AG09309 (cell line): ENCODE results near the gene SLC41A3.
A peak's percentile ranks its signal among the peaks of the same experiment; 100 is the strongest.

Experiments
- DNase-seq: peaks from one replicate; pipeline ENCODE4 v3.0.0-alpha.2; 2010; ENCODE audit warnings: low read depth
- H3K4me3 ChIP-seq: 2 replicates; pipeline ENCODE4 v1.5.1; 2011; ENCODE audit warnings: mild to moderate bottlenecking, low read depth, low read length, moderate library complexity; ENCODE audit not compliant: control insufficient read depth
- CTCF ChIP-seq: IDR thresholded peaks from 2 replicates; pipeline ENCODE4 v1.5.1; 2011; ENCODE audit warnings: mild to moderate bottlenecking, low read depth, low read length, inconsistent platforms; ENCODE audit not compliant: insufficient read depth, control insufficient read depth; ENCODE audit errors: missing control alignments

SLC41A3 gene

DNA sequence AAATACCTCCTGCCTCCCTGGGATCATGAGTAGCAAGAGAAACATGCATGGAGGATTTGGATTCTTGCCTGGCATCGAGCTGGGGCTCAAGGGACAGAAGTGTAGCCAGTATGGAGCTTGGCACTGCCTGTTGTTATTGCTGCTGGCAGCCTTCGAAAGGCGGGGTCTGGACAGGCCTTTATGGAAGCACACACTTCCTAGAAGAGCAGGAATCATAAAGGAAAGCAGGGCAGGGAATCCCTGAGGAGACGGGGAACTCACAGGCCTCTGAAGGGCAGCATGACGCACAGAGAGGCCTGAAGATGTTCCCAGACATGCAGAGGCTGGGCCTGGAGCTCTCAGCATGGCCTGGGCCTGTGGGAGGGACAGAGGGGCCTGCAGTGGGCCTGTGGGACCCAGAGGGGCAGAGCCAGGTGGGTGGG lies 18.6 kb upstream of the SLC41A3 start:
- H3K4me3 ChIP-seq, result no peak overlapping the region
- TF ChIP-seq CTCF, result no peak
- DNase-seq, result peak; percentile 24

GRCh38 chr3:126102011-126102410 lies 18.1 kb upstream of the SLC41A3 start:
- H3K4me3 ChIP-seq, result no peak overlapping the region
- no peak for TF ChIP-seq CTCF
- DNase-seq, result no peak

DNA sequence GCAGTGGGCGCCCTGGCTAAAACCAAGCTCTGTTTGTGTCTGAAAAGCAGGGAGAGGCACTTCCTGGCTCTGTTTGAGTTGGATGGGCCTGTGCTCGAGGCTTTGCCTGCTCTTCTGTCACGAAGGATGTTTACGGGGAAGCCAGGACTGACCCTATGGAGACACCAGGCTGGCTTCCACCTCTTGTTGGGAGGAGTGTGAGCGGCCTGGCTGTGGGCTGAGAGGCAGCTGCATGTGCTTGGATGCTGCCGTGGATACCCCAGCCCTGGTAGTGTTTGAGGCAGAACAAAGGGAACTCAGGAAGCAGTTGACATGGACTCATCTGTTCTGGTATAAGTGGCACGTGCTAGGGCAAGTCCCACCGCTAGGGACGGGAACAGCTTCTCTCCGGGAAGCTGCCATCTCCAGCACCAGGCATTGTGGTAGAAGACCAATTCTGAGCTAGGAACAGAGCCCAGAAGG lies 17.6 kb upstream of the SLC41A3 start:
- TF ChIP-seq CTCF, result no peak
- H3K4me3 ChIP-seq, result no peak overlapping the region
- no peak for DNase-seq

DNA sequence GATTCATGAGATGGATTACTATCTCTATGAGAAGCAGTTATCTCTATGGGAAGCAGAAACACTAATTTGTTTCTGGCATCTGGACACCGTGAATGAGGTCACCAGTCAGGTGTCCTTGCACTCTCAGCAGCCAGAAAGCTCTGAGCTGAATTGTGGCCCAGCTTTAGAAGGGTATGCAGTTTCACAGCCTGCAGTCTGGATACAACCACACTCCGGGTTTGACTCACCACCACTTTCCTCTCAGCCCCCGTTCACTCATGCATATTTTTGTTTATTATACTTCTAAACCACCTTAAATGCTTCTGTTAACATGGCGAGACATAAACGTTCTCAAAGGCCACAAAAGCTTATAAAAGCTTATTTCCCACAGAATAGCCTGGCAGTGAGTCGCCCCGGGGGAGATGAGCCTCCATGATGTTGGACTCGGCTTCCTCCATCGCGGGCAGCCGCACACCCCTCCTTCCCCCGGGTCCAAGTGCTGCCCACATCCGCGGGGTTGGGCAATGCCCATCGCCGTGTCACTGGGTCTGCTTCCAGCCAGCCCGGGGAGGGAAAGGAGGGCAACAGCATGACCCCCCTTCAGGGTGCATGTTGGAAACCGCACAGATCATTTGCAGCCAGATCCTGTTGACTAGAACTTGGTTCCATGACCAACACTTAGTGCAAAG lies 16.8 kb upstream of the SLC41A3 start:
- DNase-seq, result peak; percentile 59
- no peak for TF ChIP-seq CTCF
- peak overlapping the region; percentile 1 for H3K4me3 ChIP-seq

DNA sequence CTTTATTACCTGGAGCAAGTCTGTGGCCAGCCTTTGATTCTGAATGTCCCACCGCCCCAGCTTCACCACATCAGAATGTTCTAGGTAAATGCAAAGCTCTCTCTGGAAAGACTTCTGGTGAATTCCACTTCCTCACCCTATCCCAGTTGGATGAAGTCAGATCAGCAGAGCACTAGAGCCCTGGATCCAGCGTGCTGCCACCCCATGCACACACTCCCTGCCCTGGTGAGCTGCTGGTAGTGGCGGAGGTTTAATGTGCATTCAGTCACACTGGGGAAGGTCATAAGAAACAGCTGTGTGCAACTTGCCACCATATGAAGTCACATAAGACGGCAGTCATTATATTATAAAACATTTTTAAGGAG lies 16.3 kb upstream of the SLC41A3 start:
- no peak for TF ChIP-seq CTCF
- no peak for DNase-seq
- H3K4me3 ChIP-seq, result no peak overlapping the region

- no peak for TF ChIP-seq CTCF
- no peak for DNase-seq
- no peak overlapping the region for H3K4me3 ChIP-seq
These were observed 14.5 kb upstream of the SLC41A3 start for GRCh38 chr3:126098391-126098858.
